AG20443 (cell line): Measurements from ENCODE around the gene SEMA4D.
A peak's percentile ranks its signal among the peaks of the same experiment; 100 is the strongest.

ENCODE experiments used
- DNase-seq: peaks from one replicate; pipeline ENCODE4 v3.0.0; 2012; ENCODE audit warnings: low spot score, mixed read lengths

SEMA4D gene

GRCh38 chr9:89464300-89464901 is 33.5 kb downstream of the SEMA4D start:
- no peak for DNase-seq

- DNase-seq, result no peak
Observed at GRCh38 chr9:89462817-89463683, 34.9 kb downstream of the SEMA4D start.

- no peak for DNase-seq
Observed at GRCh38 chr9:89462199-89462598, 35.7 kb downstream of the SEMA4D start.

- DNase-seq, result peak; percentile 60
Observed at GRCh38 chr9:89461265-89461664, 36.6 kb downstream of the SEMA4D start.

- no peak for DNase-seq
Observed at GRCh38 chr9:89460551-89460950, 37.4 kb downstream of the SEMA4D start.

- no peak for DNase-seq
Observed at GRCh38 chr9:89458768-89459496, 39.0 kb downstream of the SEMA4D start.

- DNase-seq, result no peak
Observed at GRCh38 chr9:89457376-89457855, 40.5 kb downstream of the SEMA4D start.

GRCh38 chr9:89455356-89455824 is 42.5 kb downstream of the SEMA4D start:
- no peak for DNase-seq

GRCh38 chr9:89454498-89455355 is 43.2 kb downstream of the SEMA4D start:
- no peak for DNase-seq

- no peak for DNase-seq
Observed at GRCh38 chr9:89453452-89453851, 44.5 kb downstream of the SEMA4D start.

GRCh38 chr9:89452561-89452960 is 45.4 kb downstream of the SEMA4D start:
- DNase-seq, result no peak

- DNase-seq, result no peak
Observed at GRCh38 chr9:89450213-89450612, 47.7 kb downstream of the SEMA4D start.

GRCh38 chr9:89449261-89449671 is 48.6 kb downstream of the SEMA4D start:
- DNase-seq, result no peak

- no peak for DNase-seq
Observed at GRCh38 chr9:89448821-89449220, 49.1 kb downstream of the SEMA4D start.

GRCh38 chr9:89448381-89448780 is 49.5 kb downstream of the SEMA4D start:
- no peak for DNase-seq

- no peak for DNase-seq
Observed at GRCh38 chr9:89447416-89447815, 50.5 kb downstream of the SEMA4D start.

GRCh38 chr9:89446961-89447310 is 51.0 kb downstream of the SEMA4D start:
- no peak for DNase-seq

GRCh38 chr9:89446261-89446960 is 51.5 kb downstream of the SEMA4D start:
- no peak for DNase-seq

GRCh38 chr9:89445801-89446251 is 52.1 kb downstream of the SEMA4D start:
- no peak for DNase-seq

- no peak for DNase-seq
Observed at GRCh38 chr9:89444925-89445765, 52.8 kb downstream of the SEMA4D start.
